HepG2 (cell line): ENCODE measurements around the gene CARMIL1. TPM values are rescaled to one million over a fixed set of nuclear protein-coding genes. Genes with fewer than 3 reads are reported as not detected.

ENCODE experiments used
- ATAC-seq: fragments of 200-7000 bp; cut with Tn5 transposase; 3 replicates; pipeline ENCODE4 v1.9.1; 2020; ENCODE audit warnings: mild to moderate bottlenecking, moderate library complexity
- BruUV-seq: library from RNA; stranded (reverse); fragments of 400-500 nt; replicated peaks from 2 replicates; lab custom pipeline; 2021; lab: Mats Ljungman, UMichigan
- CTCF ChIA-PET: fragments of 300-600 bp; formaldehyde crosslinking; extraction: SDS; loops from one replicate; lab custom pipeline; 2021; ENCODE audit warnings: low total read pairs, inconsistent platforms, low intra/inter-chr PET ratio; lab: Yijun Ruan, JAX
- POLR2A ChIA-PET: fragments of 350-600 bp; sonication (Branson Sonifier 250); formaldehyde crosslinking; loops from one replicate; lab custom pipeline; 2020; ENCODE audit warnings: antibody characterized with exemption, inconsistent platforms; lab: Yijun Ruan, JAX
- DNase-seq: peaks from one replicate; pipeline ENCODE4 v3.0.0-alpha.2; 2015; ENCODE audit warnings: low spot score
- FAIRE-seq: peaks from 3 replicates; lab custom pipeline; 2011; peaks lifted over from hg19 to GRCh38; lab: Jason Lieb, UNC
- H2AFZ ChIP-seq: one replicate; pipeline ENCODE4 v1.6.1; 2011; ENCODE audit warnings: low read length, inconsistent platforms
- H3K27ac ChIP-seq: fragments of 300-600 bp; 3 replicates; pipeline ENCODE4 v1.8.0; 2011; ENCODE audit warnings: mixed run types, mild to moderate bottlenecking, mixed read lengths, low read length, inconsistent platforms; ENCODE audit not compliant: insufficient read depth; ENCODE audit errors: extremely low read length
- H3K27me3 ChIP-seq, 2 experiments: fragments of 200-600 bp in 1 of 2; 2 replicates in 1 of 2; 3 replicates in 1 of 2; pipeline versions ENCODE4 v1.6.0 to v1.8.0; 2011; ENCODE audit warnings: low read length in 2 of 2, mild to moderate bottlenecking in 2 of 2, moderate library complexity in 2 of 2, inconsistent platforms in 1 of 2; ENCODE audit not compliant: insufficient read depth in 2 of 2, control insufficient read depth in 1 of 2
- H3K36me3 ChIP-seq, 2 experiments: fragments of 200-600 bp in 1 of 2; replicated peaks in 1 of 2; 2 replicates in 1 of 2; 3 replicates in 1 of 2; pipeline versions ENCODE4 v1.5.1 to v1.8.0; 2011; ENCODE audit warnings: low read length in 2 of 2, inconsistent platforms in 1 of 2; ENCODE audit not compliant: insufficient read depth in 2 of 2, control insufficient read depth in 1 of 2
- H3K4me1 ChIP-seq: 2 replicates; pipeline ENCODE4 v1.5.1; 2012; ENCODE audit warnings: low read length, inconsistent platforms; ENCODE audit not compliant: insufficient read depth
- H3K4me2 ChIP-seq: 2 replicates; pipeline ENCODE4 v1.6.0; 2011; ENCODE audit warnings: low read depth, low read length, inconsistent platforms
- H3K4me3 ChIP-seq, 3 experiments: fragments of 200-600 bp in 1 of 3; sonication (generic), shearing (Covaris generic) in 1 of 3; replicated peaks in 1 of 3; 2 replicates each; pipeline ENCODE4 v1.5.1; 2011 to 2016; ENCODE audit warnings: low read length in 3 of 3, inconsistent platforms in 2 of 3, low read depth in 2 of 3, mild to moderate bottlenecking in 2 of 3, control low read depth in 1 of 3, mixed read lengths in 1 of 3; ENCODE audit not compliant: insufficient read depth in 1 of 3
- H3K79me2 ChIP-seq: one replicate; pipeline ENCODE4 v1.6.1; 2011; ENCODE audit warnings: low read length, inconsistent platforms; ENCODE audit not compliant: insufficient read depth
- H3K9ac ChIP-seq: 2 replicates; pipeline ENCODE4 v1.6.0; 2011; ENCODE audit warnings: mild to moderate bottlenecking, low read depth, low read length, inconsistent platforms; ENCODE audit not compliant: insufficient read depth
- H3K9me3 ChIP-seq: 2 replicates; pipeline ENCODE4 v1.5.1; 2012; ENCODE audit warnings: mild to moderate bottlenecking, low read length
- H4K20me1 ChIP-seq: 2 replicates; pipeline ENCODE4 v1.6.0; 2011; ENCODE audit warnings: inconsistent platforms, mild to moderate bottlenecking, low read length, moderate library complexity; ENCODE audit not compliant: insufficient read depth
- CEBPB ChIP-seq: IDR thresholded peaks from 2 replicates; pipeline ENCODE4 v1.6.1; 2011; ENCODE audit warnings: low read depth, low read length, improper control_type of control experiment, borderline replicate concordance
- IKZF1 ChIP-seq: fragments of 450-650 bp; IDR thresholded peaks from 2 replicates; pipeline ENCODE4 v1.7.1; 2016
- JDP2 ChIP-seq: sonication (generic); formaldehyde crosslinking; IDR thresholded peaks from 2 replicates; pipeline ENCODE4 v1.8.1; 2022; ENCODE audit warnings: missing genetic modification reagents, borderline replicate concordance
- KLF11 ChIP-seq: IDR thresholded peaks from 2 replicates; pipeline ENCODE4 v1.6.1; 2016; ENCODE audit warnings: missing compliant biosample characterization
- NFRKB ChIP-seq: fragments of 450-650 bp; IDR thresholded peaks from 2 replicates; pipeline ENCODE4 v1.6.1; 2017
- RFX1 ChIP-seq: fragments of 450-650 bp; IDR thresholded peaks from 2 replicates; pipeline ENCODE4 v1.6.1; 2017
- SP4 ChIP-seq: sonication (generic); formaldehyde crosslinking; IDR thresholded peaks from 2 replicates; pipeline ENCODE4 v1.8.1; 2023; ENCODE audit warnings: mild to moderate bottlenecking, missing genetic modification reagents
- SSRP1 ChIP-seq: IDR thresholded peaks from 2 replicates; pipeline ENCODE4 v1.6.1; 2016; ENCODE audit warnings: control low read depth
- STAG1 ChIP-seq: sonication (generic); formaldehyde crosslinking; IDR thresholded peaks from 2 replicates; pipeline ENCODE4 v1.4.0; 2020; ENCODE audit warnings: missing genetic modification reagents
- ZBTB1 ChIP-seq: sonication (generic); formaldehyde crosslinking; IDR thresholded peaks from 2 replicates; pipeline ENCODE4 v1.4.0; 2020; ENCODE audit warnings: missing genetic modification reagents, borderline replicate concordance
- ZNF431 ChIP-seq: sonication (generic); formaldehyde crosslinking; IDR thresholded peaks from 2 replicates; pipeline ENCODE4 v1.9.0; 2022; ENCODE audit warnings: missing genetic modification reagents, low read depth, mild to moderate bottlenecking, borderline replicate concordance
- ZNF510 ChIP-seq: sonication (generic); formaldehyde crosslinking; IDR thresholded peaks from 2 replicates; pipeline ENCODE4 v1.4.0; 2020; ENCODE audit warnings: low read depth, mild to moderate bottlenecking, missing genetic modification reagents
- ZNF549 ChIP-seq: sonication (generic); formaldehyde crosslinking; IDR thresholded peaks from 2 replicates; pipeline ENCODE4 v1.5.0; 2020; ENCODE audit warnings: missing genetic modification reagents
- ZNF562 ChIP-seq: sonication (generic); formaldehyde crosslinking; IDR thresholded peaks from 2 replicates; pipeline ENCODE4 v1.8.0; 2022; ENCODE audit warnings: missing genetic modification reagents, borderline replicate concordance
- ZNF75D ChIP-seq: sonication (generic); formaldehyde crosslinking; IDR thresholded peaks from 2 replicates; pipeline ENCODE4 v1.8.1; 2023; ENCODE audit warnings: missing genetic modification reagents, mild to moderate bottlenecking, borderline replicate concordance
- WGBS: methylation state at CpG from one replicate; pipeline ENCODE4 v1.1.6; 2017; ENCODE audit warnings: low lambda C conversion rate; 5-methylcytosine and 5-hydroxymethylcytosine counted together
- in situ Hi-C: cut with HindIII; loops from 2 replicates; pipeline ENCODE4 v1.10.0; 2017; ENCODE audit warnings: low pct_unique_long_range_greater_than_20kb; ENCODE audit not compliant: extremely low pct_ligation_motif_present
- intact Hi-C: fragments of 100-400 bp; cut with micrococcal nuclease; formaldehyde crosslinking; loops from one replicate; pipeline ENCODE4 v1.10.0; 2022; ENCODE audit not compliant: unreplicated experiment
- polyA plus RNA-seq, 8 experiments: library from polyadenylated mRNA; depleted of rRNA in 3 of 8; stranded (reverse) in 7 of 8; unstranded in 1 of 8; fragments of >200 nt; fragmentation: Illumina TruSeq in 4 of 8; extraction: Trizol in 4 of 8; gene quantifications; 2 replicates each; pipeline versions ENCODE4 v1.2.1 to v1.2.3, GENCODE V29; 2011 to 2016; ENCODE audit warnings: low read depth in 4 of 8, missing spikeins in 1 of 8, mixed read lengths in 1 of 8; ENCODE audit not compliant: insufficient read depth in 1 of 8
- total RNA-seq, 5 experiments: library from RNA; depleted of rRNA; stranded (reverse); fragments of >200 nt; fragmentation: Illumina TruSeq; extraction: Trizol; gene quantifications; 2 replicates each; pipeline ENCODE4 v1.2.3, GENCODE V29; 2016; ENCODE audit warnings: low read depth in 1 of 5
- TF ChIP-seq, protein P1 (sequence below): IDR thresholded peaks from 2 replicates; pipeline ENCODE4 v1.6.1; 2016; ENCODE audit warnings: mild to moderate bottlenecking
- TF ChIP-seq, protein P2 (sequence below): sonication (generic); formaldehyde crosslinking; conservative IDR thresholded peaks from 2 replicates; pipeline ENCODE4 v1.8.0; 2022; ENCODE audit warnings: missing genetic modification reagents
- TF ChIP-seq, protein P3 (sequence below): sonication (generic); formaldehyde crosslinking; IDR thresholded peaks from 2 replicates; pipeline ENCODE4 v1.9.0; 2022; ENCODE audit warnings: low read depth, missing genetic modification reagents
- TF ChIP-seq, protein P4 (sequence below): sonication (generic); formaldehyde crosslinking; IDR thresholded peaks from 2 replicates; pipeline ENCODE4 v1.8.0; 2022; ENCODE audit warnings: missing genetic modification reagents, low read depth, mild to moderate bottlenecking, borderline replicate concordance

CARMIL1 gene
- total and polyA plus RNA-seq, 2 of the 13 experiments (the other 11 are each of a cell fraction or from before 2014, with no cell fraction given), result 1.8 to 2.6 TPM

DNA sequence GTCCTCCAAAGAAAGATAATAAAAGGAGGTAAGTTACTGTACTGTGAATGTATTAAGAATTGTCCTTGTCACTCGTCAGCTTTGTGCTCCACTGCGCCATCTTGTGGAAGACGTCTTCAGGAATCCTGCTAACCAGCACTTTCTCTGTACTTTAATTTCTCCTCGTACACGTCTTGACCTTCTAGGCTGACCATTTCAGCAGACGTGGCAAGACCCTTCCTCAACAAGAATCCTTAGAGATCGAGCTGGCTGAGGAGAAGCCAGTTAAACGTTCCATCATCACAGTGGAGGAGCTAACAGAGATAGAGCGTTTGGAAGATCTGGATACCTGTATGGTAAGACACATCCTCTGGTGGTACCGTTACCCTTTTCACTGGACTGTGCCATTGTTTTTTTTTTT lies 277.3 kb downstream of the CARMIL1 start (continued):
- TF ChIP-seq, protein P1, sequence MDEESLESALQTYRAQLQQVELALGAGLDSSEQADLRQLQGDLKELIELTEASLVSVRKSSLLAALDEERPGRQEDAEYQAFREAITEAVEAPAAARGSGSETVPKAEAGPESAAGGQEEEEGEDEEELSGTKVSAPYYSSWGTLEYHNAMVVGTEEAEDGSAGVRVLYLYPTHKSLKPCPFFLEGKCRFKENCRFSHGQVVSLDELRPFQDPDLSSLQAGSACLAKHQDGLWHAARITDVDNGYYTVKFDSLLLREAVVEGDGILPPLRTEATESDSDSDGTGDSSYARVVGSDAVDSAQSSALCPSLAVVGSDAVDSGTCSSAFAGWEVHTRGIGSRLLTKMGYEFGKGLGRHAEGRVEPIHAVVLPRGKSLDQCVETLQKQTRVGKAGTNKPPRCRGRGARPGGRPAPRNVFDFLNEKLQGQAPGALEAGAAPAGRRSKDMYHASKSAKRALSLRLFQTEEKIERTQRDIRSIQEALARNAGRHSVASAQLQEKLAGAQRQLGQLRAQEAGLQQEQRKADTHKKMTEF (CRISPR knock-in tag), result 0 out of 2 replicates have a peak, but pooled peaks have one; percentile 28
- peak; percentile 70 for TF ChIP-seq STAG1
- TF ChIP-seq ZNF549 (CRISPR knock-in tag), result no peak
- TF ChIP-seq, all 625 proteins: peak for 12

DNA sequence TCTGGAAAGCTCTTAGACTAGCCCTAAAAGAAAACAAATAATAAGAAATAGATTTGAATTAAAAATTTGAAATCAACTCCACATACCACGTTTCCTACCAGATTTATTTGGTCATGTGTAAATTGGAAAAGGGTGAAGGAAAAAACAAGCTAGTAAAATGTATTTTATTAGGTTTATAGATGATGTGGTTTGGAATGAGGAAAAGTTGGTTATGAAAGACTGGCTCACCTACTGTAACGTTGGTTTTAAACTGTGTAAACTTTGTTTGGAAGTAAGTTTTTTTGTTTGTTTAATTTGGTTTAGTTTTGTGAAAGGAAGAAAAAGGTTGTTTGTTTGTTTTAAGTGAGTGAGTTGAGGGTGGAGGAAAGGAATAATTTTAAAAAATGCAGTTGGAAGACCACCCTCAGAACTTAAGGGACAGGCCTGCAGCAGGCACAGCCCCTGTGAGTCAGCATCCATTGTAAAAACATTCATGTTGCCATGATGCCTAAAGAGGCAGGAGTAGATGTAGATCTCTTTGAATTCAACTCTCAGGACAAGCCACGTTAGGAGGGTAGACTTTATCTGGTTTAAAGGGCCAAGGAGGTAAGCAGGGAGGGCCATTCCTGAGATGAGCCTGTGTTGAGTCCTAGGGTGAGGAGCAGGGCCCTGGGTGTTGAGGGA lies 279.1 kb downstream of the CARMIL1 start:
- intact Hi-C loops (loop anchor here (10.0 kb wide), 1 partner anchor 387 kb away; no protein-coding TSS in a partner anchor), in situ Hi-C loops (no loop called here)
- FAIRE-seq (no peak), ATAC-seq (no peak), DNase-seq (no peak)
- Histone ChIP-seq H2AFZ (no peak overlapping the region), H3K27me3 (no peaks in the 10 kb centered on the region), H3K4me3 (no peak overlapping the region), H3K9me3 (no peaks in the 10 kb centered on the region), H3K36me3 (no peaks in the 10 kb centered on the region), H3K27ac (no peak overlapping the region), H3K9ac (no peak overlapping the region), H3K4me1 (no peaks in the 10 kb centered on the region), H3K4me2 (no peak overlapping the region), H3K79me2 (no peaks in the 10 kb centered on the region), H4K20me1 (no peaks in the 10 kb centered on the region)
- ChIA-PET POLR2A (no interaction called here), CTCF (interaction anchor here (1.4 kb wide), 1 partner anchor 160 kb away, joined by 3 read pairs; no protein-coding TSS in a partner anchor)
- BruUV-seq, result no TSS peak
- WGBS, result 21% methylated on average over 3 of the region's 3 CpGs
- TF ChIP-seq ZNF75D (CRISPR knock-in tag), result no peak
- no peak for TF ChIP-seq CEBPB
- no peak for TF ChIP-seq NFRKB
- no peak for TF ChIP-seq ZNF431
- no peak for TF ChIP-seq SP4
- TF ChIP-seq JDP2, result no peak
- TF ChIP-seq, protein P2, sequence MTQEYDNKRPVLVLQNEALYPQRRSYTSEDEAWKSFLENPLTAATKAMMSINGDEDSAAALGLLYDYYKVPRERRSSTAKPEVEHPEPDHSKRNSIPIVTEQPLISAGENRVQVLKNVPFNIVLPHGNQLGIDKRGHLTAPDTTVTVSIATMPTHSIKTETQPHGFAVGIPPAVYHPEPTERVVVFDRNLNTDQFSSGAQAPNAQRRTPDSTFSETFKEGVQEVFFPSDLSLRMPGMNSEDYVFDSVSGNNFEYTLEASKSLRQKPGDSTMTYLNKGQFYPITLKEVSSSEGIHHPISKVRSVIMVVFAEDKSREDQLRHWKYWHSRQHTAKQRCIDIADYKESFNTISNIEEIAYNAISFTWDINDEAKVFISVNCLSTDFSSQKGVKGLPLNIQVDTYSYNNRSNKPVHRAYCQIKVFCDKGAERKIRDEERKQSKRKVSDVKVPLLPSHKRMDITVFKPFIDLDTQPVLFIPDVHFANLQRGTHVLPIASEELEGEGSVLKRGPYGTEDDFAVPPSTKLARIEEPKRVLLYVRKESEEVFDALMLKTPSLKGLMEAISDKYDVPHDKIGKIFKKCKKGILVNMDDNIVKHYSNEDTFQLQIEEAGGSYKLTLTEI (CRISPR knock-in tag), result no peak
- no peak for TF ChIP-seq ZNF562 (CRISPR knock-in tag)
- TF ChIP-seq, protein P3, sequence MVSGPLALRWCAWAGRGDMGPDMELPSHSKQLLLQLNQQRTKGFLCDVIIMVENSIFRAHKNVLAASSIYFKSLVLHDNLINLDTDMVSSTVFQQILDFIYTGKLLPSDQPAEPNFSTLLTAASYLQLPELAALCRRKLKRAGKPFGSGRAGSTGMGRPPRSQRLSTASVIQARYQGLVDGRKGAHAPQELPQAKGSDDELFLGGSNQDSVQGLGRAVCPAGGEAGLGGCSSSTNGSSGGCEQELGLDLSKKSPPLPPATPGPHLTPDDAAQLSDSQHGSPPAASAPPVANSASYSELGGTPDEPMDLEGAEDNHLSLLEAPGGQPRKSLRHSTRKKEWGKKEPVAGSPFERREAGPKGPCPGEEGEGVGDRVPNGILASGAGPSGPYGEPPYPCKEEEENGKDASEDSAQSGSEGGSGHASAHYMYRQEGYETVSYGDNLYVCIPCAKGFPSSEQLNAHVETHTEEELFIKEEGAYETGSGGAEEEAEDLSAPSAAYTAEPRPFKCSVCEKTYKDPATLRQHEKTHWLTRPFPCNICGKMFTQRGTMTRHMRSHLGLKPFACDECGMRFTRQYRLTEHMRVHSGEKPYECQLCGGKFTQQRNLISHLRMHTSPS (CRISPR knock-in tag), result no peak
- no peak for TF ChIP-seq ZBTB1 (CRISPR knock-in tag)
- TF ChIP-seq ZNF510 (CRISPR knock-in tag), result no peak
- TF ChIP-seq IKZF1, result no peak
- TF ChIP-seq KLF11 (CRISPR knock-in tag), result no peak
- TF ChIP-seq RFX1, result no peak
- TF ChIP-seq SSRP1, result no peak
- TF ChIP-seq, protein P4, sequence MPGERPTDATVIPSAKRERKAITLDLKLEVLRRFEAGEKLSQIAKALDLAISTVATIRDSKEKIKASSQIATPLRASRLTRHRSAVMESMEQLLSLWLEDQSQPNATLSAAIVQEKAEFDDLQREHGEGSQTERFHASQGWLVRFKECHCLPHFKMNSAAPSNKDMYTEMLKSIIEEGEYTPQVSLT (CRISPR knock-in tag), result no peak
